ENCODE data around the gene ANKRD37.

DNA sequence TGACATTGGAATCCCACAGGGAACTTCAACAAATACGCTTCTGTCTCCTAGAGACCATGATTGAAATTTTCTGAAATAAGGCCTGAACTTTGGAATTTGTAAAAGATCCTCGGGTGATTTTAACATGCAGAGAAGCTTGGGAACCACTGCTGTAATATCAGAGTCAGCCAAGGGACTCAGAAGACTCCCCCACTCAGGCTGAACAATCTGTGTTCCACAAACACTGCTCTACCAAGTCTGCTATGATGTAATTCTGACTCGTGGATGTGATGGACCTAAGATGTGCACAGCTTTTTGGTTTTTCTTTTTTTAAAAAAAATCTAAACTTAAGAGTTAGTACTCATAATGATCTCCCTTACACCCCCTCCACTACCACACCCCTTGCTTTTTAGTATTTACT lies 26.9 kb upstream of the ANKRD37 start:
- TF ChIP-seq, protein P1, sequence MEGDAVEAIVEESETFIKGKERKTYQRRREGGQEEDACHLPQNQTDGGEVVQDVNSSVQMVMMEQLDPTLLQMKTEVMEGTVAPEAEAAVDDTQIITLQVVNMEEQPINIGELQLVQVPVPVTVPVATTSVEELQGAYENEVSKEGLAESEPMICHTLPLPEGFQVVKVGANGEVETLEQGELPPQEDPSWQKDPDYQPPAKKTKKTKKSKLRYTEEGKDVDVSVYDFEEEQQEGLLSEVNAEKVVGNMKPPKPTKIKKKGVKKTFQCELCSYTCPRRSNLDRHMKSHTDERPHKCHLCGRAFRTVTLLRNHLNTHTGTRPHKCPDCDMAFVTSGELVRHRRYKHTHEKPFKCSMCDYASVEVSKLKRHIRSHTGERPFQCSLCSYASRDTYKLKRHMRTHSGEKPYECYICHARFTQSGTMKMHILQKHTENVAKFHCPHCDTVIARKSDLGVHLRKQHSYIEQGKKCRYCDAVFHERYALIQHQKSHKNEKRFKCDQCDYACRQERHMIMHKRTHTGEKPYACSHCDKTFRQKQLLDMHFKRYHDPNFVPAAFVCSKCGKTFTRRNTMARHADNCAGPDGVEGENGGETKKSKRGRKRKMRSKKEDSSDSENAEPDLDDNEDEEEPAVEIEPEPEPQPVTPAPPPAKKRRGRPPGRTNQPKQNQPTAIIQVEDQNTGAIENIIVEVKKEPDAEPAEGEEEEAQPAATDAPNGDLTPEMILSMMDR (IDR thresholded peaks at IDR 0.05), result no peak
- TF ChIP-seq EP300 (IDR thresholded peaks at IDR 0.05), result no peak
- TF ChIP-seq POLR2A (IDR thresholded peaks at IDR 0.05), result no peak

Measured in ovary (tissue), 3 donors.